Skeletal muscle satellite cell (primary cell): ENCODE data around the gene SCRT2.

Source experiments
- H3K27me3 ChIP-seq: 2 replicates; pipeline ENCODE4 v1.7.0; 2013; ENCODE audit warnings: low read length; ENCODE audit not compliant: control insufficient read depth, insufficient read depth
- H3K36me3 ChIP-seq: 2 replicates; pipeline ENCODE4 v1.7.0; 2013; ENCODE audit warnings: mild to moderate bottlenecking, control low read depth, low read length; ENCODE audit not compliant: insufficient read depth
- H3K4me1 ChIP-seq: 2 replicates; pipeline ENCODE4 v1.7.0; 2013; ENCODE audit warnings: low read length; ENCODE audit not compliant: control insufficient read depth, insufficient read depth
- H3K4me2 ChIP-seq: 2 replicates; pipeline ENCODE4 v1.7.0; 2013; ENCODE audit warnings: mild to moderate bottlenecking, low read length
- H3K4me3 ChIP-seq: 2 replicates; pipeline ENCODE4 v1.7.0; 2013; ENCODE audit warnings: low read length
- H3K9ac ChIP-seq: 2 replicates; pipeline ENCODE4 v1.7.0; 2013; ENCODE audit warnings: mild to moderate bottlenecking, low read depth, low read length, moderate library complexity
- H3K9me3 ChIP-seq: replicated peaks from 2 replicates; pipeline ENCODE4 v1.7.0; 2013; ENCODE audit warnings: mild to moderate bottlenecking, control low read depth, low read length

The SCRT2 gene

DNA sequence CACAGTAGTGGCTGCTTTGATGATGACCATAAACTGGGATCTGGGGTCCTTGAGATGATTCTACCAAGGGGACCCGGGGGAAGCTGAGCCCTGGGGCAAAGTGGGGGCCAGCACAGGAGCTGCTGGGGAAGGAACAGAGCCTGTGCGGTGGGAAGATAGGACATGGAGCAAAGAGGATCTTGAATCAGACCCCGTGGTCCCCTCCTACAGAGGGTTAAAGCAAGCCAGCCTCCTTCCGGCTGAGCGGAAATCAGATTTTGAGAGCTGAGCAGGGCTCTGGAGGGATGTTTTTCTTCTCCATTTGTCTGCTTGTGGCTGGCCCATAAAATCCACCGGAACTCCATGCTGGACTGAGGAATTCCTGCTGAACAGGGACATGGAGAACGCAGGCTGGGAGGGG, 55.4 kb downstream of the SCRT2 start:
- Histone ChIP-seq H3K27me3 (peaks cover 67% of the 10 kb centered on the region), H3K9me3 (peaks cover 9% of the 10 kb centered on the region), H3K9ac (no peak overlapping the region)

DNA sequence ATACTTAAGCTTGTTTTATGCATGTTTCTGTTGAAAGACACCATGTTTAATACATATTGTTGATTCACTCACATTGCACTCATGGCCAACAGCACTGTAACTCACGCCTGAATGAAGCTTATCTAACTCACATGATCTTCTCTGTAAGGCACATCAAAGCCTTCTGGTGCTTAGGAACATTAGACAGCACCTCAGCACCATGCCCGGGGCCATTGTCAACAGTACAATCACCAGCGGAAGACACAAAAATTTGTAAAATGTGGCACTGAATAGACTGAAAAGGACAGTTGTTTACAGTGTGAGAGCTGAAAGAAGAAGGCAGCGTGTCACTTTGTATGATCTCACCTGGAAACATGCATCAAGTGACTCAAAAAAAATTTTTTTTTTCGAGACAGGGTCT, 56.6 kb downstream of the SCRT2 start:
- Histone ChIP-seq H3K27me3 (peaks cover 60% of the 10 kb centered on the region), H3K4me2 (no peak overlapping the region), H3K4me1 (no peaks in the 10 kb centered on the region), H3K9me3 (peaks cover 9% of the 10 kb centered on the region), H3K9ac (no peak overlapping the region), H3K4me3 (no peak overlapping the region), H3K36me3 (no peaks in the 10 kb centered on the region)

More for the DNA sequence above, 55.4 kb downstream of the SCRT2 start:
- no peaks in the 10 kb centered on the region for H3K4me1 ChIP-seq
- no peak overlapping the region for H3K4me2 ChIP-seq
- H3K4me3 ChIP-seq = no peak overlapping the region
- H3K36me3 ChIP-seq = no peaks in the 10 kb centered on the region

DNA sequence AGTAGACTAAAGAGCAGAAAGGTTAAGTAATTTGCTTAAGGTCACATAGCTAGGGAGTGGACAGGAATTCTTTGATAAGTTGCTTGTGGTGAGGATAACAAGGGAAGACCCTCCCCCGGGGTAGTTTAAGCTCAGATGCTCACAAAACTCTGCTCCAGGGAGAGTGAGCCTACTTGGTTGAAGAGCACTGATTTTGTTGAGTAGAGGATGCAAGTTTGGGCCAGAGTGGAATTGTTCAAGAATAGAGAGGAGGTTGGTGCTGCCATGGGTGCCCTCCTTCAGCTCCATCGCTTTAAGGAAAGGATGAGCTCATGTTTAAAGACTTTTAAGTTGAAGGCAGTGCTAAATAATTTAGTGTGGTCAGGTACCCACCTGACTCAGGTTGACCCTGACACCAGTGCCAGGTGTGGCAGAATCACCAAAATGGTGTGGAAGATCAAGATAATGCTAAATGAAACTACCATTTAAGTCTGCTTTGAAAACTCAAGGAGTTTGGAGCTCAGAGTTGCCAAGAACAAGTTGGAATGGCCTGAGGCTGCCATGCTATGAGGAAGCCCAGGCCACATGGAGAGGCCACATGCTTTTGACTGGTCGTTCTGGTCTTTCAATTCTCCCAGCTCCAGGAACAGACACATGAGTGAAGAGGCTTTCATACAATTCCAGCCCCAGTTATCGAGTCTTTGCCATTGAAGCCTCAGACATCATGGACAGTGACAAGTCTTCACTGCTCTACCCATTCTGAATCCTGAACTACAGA, 57.5 kb downstream of the SCRT2 start:
- H3K36me3 ChIP-seq = no peaks in the 10 kb centered on the region
- H3K4me3 ChIP-seq = no peak overlapping the region
- H3K9ac ChIP-seq = no peak overlapping the region
- H3K4me2 ChIP-seq = no peak overlapping the region
- peaks cover 57% of the 10 kb centered on the region for H3K27me3 ChIP-seq
- no peaks in the 10 kb centered on the region for H3K4me1 ChIP-seq
- peaks cover 9% of the 10 kb centered on the region for H3K9me3 ChIP-seq

DNA sequence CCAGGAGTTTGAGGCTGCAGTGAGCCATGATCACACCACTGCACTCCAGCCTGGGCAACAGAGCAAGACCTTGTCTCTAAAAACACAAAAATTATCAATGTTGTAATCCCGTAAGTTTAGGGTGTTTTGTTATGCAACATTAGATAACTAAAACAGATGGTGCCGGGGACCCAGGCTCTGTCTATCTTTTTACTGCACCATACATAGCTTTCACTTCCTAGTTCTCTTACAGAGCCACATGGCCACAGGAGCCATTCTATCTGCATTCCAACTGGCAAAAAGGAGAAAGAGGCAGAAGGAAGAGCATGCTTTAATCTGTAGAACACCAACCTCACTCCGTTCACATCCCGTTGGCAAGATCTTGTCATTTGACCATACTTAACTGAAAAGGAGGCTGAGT, 60.1 kb downstream of the SCRT2 start:
- H3K4me1 ChIP-seq = no peaks in the 10 kb centered on the region
- no peak overlapping the region for H3K4me2 ChIP-seq
- no peak overlapping the region for H3K4me3 ChIP-seq
- no peak overlapping the region for H3K9ac ChIP-seq
- no peaks in the 10 kb centered on the region for H3K36me3 ChIP-seq
- peaks cover 59% of the 10 kb centered on the region for H3K27me3 ChIP-seq
- H3K9me3 ChIP-seq = peaks cover 9% of the 10 kb centered on the region

DNA sequence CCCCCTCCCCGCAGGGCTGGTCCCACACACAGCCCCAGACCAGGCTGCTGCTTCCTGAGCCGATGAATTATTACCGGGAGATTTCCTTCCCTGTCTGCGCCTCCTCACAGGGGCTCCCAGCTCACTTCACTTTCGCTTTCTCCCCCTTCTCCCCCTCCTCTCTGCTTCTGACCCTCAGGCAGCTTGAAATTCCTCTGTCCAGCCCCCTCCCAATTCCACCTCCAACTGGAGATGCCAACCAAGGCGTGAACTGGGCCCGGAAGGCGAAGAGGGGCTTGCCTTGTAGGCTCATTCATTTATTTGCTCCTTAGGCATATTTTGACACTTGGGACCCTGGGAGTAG, 63.8 kb downstream of the SCRT2 start:
- no peaks in the 10 kb centered on the region for H3K36me3 ChIP-seq
- H3K4me1 ChIP-seq = no peaks in the 10 kb centered on the region
- no peaks in the 10 kb centered on the region for H3K9me3 ChIP-seq
- H3K4me3 ChIP-seq = no peak overlapping the region
- no peak overlapping the region for H3K4me2 ChIP-seq
- H3K9ac ChIP-seq = no peak overlapping the region
- peaks cover 62% of the 10 kb centered on the region for H3K27me3 ChIP-seq
